ENCODE results near the gene GSTCD. TPM values are rescaled to one million over a fixed set of nuclear protein-coding genes. Genes with fewer than 3 reads are reported as not detected.

GSTCD gene
- total RNA-seq, result 38.1 TPM

GRCh38 chr4:105708181-105709080, at the start of gene GSTCD, which contains the start of gene INTS12:
Gene GSTCD, plus strand, starts transcription at chr4:105708784. Its CDS starts 8,830 bp downstream, at chr4:105717614.
Gene INTS12, minus strand, starts transcription at chr4:105708689. Its CDS starts 8,684 bp downstream, at chr4:105700005.

GRCh38 chr4:105894660-105895582, 186.3 kb downstream of the GSTCD start, which contains the start of gene NPNT:
Gene NPNT, plus strand, starts transcription at chr4:105895471. Its CDS starts 182 bp downstream, at chr4:105895653.

Other genes starting within 250 kb of the GSTCD start
- 112 TPM for gene PPA2, start 234.7 kb upstream of the GSTCD start, total RNA-seq
- gene ARHGEF38, start 156.2 kb upstream of the GSTCD start, total RNA-seq, result 0.55 TPM
- 27.9 TPM for gene INTS12, start 95 bp upstream of the GSTCD start, total RNA-seq
- gene NPNT, start 186.7 kb downstream of the GSTCD start, total RNA-seq, result 55.7 TPM